Activated CD4-positive, alpha-beta T cell treated with anti-CD3 and anti-CD28 coated beads, Interleukin-2, Interleukin-6, amounts not matched to agents 100 ng/mL and 50 ng/mL, durations not matched to agents 16 hours and 8 hours (primary cell): Measurements from ENCODE around the gene TMEM184B.
"Not testable (repeated sequence)": the region's sequence is repeated elsewhere in the genome, so short reads cannot be mapped to it uniquely, and the experiment has no call there.

Source experiments
- DNase-seq: peaks from one replicate; pipeline ENCODE4 v3.0.0-alpha.2; 2020

TMEM184B gene

GRCh38 chr22:38201711-38202436 is 70.9 kb downstream of the TMEM184B start, which contains the start of gene MAFF:
Gene MAFF, plus strand, starts transcription at chr22:38201994. Its CDS starts 11,860 bp downstream, at chr22:38213854.
- peak; percentile 97 for DNase-seq

DNA sequence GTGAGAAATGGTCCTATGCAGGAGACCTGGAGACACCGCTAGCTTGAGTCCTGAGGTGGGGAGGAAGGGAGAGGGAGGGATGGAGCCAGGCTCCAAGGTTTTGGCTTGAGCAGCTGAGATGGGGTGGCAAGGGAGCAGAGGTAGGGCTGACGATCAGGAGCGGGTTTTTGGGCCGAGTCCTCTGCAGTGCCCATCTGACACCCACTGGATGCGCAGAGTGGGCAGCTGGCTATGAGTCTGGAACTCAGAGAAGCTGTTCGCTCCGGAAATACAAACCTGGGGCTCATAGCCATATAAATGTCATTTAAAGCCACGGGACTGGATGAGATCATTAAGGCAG is 71.5 kb downstream of the TMEM184B start:
- no peak for DNase-seq

DNA sequence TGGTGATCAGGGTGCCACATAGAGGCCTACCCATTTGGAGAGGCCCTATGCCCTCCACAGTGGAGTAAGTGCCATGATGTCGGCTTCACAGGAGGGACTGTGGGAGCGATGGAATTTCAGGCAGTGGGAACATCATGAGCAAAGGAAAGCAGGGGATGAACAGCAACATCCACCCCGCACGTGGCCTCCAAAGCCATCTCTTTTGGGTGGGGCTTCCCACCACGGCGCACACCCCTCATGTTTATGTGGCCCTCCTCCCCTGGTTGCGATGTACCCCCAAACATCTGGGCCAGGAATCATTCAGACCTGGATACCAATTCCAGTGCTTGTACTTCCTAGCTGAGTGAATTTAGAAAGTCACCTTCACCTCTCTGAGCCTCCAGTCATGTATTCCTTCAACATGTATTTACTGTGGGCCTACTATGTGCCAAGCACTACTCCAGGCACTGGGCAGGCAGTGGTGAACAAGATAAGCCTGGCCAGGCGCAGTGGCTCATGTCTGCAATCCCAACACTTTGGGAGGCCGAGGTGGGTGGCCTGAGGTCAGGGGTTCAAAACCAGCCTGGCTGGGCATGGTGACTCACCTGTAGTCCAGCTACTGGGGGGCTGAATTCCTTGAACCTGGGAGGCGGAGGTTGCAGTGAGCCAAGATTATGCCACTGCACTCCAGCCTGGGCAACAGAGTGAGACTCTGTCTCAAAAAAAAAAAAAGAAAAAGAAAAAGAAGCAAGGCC is 72.8 kb downstream of the TMEM184B start:
- no peak for DNase-seq

- no peak for DNase-seq
These were observed 75.9 kb downstream of the TMEM184B start for GRCh38 chr22:38196791-38197419.

GRCh38 chr22:38193580-38193979 is 79.2 kb downstream of the TMEM184B start:
- DNase-seq = no peak

GRCh38 chr22:38192475-38192863 is 80.3 kb downstream of the TMEM184B start:
- no peak for DNase-seq

DNA sequence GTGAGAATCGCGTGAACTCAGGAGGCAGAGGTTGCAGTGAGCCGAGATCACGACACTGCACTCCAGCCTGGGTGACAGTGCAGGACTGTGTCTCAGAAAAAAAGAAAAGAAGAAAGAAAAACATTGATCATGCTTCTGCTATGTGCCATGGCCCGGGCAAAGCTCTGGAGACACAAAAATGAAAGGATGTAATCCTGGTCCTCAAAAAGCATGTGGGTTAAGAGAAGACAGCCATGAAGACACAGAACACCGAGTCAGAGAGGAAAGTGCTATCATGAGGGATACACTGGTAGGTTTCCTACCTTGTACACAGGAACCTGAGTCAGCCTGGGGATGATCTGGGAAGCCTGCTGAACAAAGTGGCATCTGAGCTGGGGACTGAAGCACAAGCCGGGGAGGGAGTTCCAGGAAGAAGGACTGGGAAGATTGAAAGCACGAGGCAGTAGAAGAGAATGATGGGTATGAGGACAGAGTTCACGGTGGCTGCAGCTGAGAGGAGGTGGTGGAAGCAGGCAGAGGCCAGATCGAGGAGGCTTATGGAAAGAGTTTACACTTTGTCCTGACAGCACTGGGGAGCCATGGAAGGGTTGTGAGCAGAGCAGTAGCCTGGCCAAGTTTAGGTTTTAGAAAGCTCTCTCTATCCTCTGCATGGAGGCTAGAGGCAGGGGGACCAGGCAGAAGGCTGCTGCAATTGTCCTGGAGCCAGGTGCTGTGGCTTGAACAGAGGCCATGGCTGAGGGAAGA is 80.9 kb downstream of the TMEM184B start:
- no peak for DNase-seq

DNA sequence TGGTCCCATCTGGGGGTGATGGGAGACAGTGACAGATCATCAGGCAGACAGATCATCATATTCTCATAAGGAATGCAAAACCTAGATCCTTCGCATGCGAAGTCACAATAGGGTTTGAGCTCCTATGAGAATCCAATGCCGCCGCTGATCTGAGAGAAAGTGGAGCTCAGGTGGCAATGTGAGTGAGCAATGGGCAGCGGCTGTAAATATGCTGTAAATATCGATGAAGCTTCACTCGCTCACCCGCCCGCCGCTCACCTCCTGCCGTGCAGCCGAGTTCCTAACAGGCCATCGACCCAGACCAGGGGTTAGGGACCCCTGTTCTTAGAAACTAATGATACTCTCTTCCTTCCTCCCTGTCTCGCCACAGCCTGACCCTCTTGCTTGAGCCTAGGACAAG is 81.8 kb downstream of the TMEM184B start:
- no peak for DNase-seq

DNA sequence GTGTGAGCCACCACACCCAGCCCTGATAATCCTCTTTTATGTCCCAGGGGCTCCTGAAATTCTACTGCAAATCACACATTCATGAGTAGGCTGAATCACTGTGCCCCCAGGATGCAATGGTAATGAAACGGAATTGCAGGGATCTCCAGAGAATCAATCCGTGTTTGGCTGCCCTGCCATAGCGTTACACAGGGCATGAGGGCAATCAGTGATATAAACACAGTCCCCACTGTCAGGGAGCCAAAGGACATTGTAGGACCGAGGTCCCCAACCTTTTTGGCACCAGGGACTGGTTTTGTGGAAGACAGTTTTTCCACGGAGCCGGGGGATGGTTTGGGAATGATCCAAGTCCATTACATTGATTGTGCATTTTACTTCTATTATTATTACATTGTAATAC is 82.2 kb downstream of the TMEM184B start:
- DNase-seq = no peak

DNA sequence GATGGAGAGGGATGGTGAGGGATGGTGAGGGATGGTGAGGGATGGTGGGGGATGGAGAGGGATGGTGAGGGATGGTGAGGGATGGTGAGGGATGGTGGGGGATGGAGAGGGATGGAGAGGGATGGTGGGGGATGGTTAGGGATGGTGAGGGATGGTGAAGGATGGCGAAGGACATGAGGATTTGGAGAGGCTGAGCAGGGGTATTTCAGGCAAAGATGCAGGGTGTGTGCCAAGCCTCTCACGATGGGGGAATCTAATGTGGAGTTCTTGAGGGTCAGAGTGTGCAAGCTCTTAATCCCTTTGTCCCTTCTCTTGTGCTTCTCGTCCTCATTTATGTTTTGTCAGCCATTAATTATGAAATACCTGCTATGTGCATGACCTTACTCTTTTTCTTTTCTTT is 83.7 kb downstream of the TMEM184B start:
- no peak for DNase-seq

DNA sequence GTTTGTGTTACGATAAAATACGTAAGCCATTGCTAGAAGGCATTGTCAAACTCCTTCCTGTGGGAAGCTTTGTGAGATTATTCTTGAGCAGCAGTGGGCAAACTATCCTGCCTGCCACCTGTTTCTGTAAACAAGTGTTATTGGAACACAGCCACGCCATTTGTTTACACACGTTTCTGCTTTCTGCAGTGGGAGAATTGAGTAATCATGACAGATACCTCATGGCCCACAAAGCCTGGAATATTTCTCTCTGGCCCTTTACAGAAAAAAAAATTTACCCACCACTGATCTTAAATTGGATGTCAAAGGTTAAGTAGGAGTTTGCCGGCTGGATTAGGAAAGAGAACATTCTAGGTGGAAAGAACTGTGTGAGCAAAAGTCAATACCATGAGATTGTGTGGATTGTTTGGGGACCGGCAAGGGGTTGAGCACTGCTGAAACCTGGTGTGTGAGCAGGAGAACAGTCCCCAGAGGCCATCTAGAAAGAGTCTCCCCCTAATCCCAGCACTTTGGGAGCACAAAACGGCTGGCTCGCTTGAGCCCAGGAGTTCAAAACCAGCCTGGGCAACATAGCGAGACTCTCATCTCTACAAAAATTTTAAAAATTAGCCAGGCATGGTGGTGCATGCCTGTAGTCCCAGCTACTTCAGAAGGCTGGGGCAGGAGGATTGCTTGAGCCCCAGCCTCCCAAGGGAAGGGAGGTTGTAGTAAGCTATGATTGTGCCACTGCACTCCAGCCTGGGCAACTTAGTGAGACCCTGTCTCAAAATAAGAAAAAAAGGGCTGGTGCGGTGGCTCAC is 85.2 kb downstream of the TMEM184B start:
- DNase-seq = no peak

DNA sequence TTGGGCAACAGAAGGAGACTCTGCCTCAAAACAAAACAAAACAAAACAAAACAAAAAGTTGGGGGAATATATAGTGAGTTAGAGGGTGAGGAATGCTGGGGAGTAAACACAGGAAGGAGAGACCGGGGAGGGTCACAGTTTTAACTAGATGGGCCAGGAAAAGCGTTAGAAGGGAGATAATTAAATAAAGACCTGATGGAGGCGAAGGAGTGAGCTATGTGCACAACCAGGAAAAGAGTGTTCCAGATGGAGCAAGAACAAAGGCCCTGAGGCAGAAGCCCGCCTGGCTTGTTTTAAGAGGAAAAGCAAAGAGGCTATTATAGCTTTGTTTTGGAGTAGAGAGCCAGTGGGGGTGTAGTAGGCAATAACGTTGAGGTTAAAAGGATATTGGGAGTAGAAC is 86.4 kb downstream of the TMEM184B start:
- DNase-seq = no peak

GRCh38 chr22:38184788-38185187 is 88.0 kb downstream of the TMEM184B start:
- no peak for DNase-seq

GRCh38 chr22:38181453-38182200 is 91.2 kb downstream of the TMEM184B start, which contains the start of gene PLA2G6:
Gene PLA2G6, minus strand, starts transcription at chr22:38181830. Its CDS starts 12,404 bp downstream, at chr22:38169426.
- peak; percentile 100 for DNase-seq

- peak; percentile 46 for DNase-seq
These were observed 91.9 kb downstream of the TMEM184B start for GRCh38 chr22:38180841-38181452.

DNA sequence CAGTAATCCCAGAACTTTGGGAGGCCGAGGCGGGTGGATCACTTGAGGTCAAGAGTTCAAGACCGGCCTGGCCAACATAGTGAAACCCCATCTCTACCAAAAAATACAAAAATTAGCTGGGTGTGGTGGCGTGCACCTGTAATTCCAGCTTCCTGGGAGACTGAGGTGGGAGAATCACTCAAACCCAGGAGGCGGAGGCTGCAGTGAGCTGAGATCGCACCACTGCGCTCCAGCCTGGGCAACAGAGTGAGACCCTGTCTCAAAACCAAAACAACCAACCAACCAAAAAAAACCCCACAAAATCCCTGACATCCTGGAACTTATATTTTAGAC is 94.2 kb downstream of the TMEM184B start:
- not testable (repeated sequence) for DNase-seq

- DNase-seq = no peak
These were observed 94.7 kb downstream of the TMEM184B start for GRCh38 chr22:38177926-38178604.

- DNase-seq = not testable (repeated sequence)
These were observed 95.3 kb downstream of the TMEM184B start for GRCh38 chr22:38177571-38177925.

DNA sequence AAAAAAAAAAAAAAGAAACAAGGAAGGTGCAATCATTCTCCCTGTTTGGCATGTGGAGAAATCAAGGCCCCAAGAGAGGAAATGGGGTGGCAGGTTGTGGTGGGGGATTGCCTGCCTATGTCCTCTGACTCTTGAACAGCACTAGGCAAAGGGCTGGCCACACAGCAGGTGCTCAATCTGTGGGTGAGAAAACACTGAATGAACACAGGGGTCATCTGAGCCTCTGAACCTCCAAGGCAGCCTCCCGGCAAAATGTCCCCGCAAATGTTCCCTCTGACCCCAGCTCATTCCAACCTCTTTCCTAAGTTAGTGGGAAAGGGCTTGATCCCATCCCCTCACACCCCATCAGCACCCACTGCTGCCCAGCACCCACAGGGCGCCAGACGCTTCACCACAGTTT is 95.8 kb downstream of the TMEM184B start:
- DNase-seq = peak; percentile 14

- no peak for DNase-seq
These were observed 96.6 kb downstream of the TMEM184B start for GRCh38 chr22:38176170-38176741.
